Measurements from ENCODE around the gene MRPL30.
"Not testable (repeated sequence)": the region's sequence is repeated elsewhere in the genome, so short reads cannot be mapped to it uniquely, and the experiment has no call there.

Gene MRPL30

GRCh38 chr2:99180755-99181623, at the start of gene MRPL30, which contains the start of gene MITD1:
Gene MRPL30 (plus strand): TSS chr2:99181184. CDS start chr2:99186204, 5,020 bp downstream.
Gene MITD1 (minus strand): TSS chr2:99181058. CDS start chr2:99180981, 77 bp downstream.
- peak; percentile 95 to 97 (median 97) for DNase-seq

GRCh38 chr2:99135044-99135556, 45.9 kb upstream of the MRPL30 start:
- DNase-seq, result not testable (repeated sequence)

DNA sequence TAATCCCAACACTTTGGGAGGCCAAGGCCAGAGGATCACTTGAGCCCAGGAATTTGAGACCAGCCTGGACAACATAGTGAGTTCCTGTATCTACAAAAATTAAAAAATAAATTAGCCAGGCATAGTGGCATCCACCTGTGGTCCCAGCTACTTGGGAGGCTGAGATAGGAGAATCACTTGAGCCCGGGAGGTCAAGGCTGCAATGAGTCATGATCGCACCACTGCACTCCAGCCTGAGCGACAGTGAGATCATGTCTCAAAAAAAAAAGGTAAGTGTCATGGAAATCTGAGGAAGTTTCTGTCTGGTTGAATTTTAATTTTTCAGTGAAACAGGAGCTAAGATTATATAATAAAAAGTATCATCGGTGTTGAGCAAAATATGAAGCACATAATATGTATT, 42.0 kb upstream of the MRPL30 start:
- peak in 1 of 3 donors; percentile 23 for DNase-seq

DNA sequence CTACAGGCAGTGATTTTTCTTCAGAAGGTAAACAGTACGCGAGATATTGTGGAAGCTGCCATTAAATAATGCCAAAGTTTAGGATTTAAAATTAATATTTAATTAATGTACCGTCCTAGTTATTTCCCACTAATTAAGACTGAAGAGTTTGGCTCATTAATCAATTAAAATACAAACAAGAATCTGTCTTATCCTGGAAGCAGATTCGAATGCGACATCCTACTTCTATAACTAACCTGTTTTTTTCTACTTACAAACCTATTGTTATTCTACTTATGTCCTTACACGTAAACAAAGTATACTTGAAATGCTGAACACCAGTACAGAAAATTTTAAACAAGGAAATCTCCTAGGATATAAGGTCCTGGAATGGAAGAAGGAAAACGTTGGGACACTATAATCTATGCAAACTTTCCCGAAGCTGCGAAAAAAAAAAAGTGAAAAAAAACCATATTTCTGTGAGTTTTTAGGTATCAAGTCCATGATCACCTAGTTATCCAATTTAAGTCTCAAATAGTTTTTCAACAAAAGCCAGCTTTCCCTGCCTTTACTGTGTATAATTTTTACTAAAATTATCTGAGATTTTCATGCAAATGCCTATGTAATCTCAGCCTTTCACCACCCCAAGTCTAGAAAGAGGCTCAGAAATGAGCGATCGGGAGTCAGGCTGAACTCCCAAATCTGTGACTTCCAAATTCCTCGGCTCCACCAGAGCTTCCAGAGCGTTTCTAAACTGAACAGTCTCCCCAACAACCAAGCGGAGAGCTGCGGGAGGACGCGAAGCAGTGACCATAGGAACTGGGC, 40.7 kb upstream of the MRPL30 start:
- DNase-seq, result peak in 1 of 3 donors; percentile 35

- no peak for DNase-seq
These were observed 40.2 kb upstream of the MRPL30 start for GRCh38 chr2:99140860-99141109.

DNA sequence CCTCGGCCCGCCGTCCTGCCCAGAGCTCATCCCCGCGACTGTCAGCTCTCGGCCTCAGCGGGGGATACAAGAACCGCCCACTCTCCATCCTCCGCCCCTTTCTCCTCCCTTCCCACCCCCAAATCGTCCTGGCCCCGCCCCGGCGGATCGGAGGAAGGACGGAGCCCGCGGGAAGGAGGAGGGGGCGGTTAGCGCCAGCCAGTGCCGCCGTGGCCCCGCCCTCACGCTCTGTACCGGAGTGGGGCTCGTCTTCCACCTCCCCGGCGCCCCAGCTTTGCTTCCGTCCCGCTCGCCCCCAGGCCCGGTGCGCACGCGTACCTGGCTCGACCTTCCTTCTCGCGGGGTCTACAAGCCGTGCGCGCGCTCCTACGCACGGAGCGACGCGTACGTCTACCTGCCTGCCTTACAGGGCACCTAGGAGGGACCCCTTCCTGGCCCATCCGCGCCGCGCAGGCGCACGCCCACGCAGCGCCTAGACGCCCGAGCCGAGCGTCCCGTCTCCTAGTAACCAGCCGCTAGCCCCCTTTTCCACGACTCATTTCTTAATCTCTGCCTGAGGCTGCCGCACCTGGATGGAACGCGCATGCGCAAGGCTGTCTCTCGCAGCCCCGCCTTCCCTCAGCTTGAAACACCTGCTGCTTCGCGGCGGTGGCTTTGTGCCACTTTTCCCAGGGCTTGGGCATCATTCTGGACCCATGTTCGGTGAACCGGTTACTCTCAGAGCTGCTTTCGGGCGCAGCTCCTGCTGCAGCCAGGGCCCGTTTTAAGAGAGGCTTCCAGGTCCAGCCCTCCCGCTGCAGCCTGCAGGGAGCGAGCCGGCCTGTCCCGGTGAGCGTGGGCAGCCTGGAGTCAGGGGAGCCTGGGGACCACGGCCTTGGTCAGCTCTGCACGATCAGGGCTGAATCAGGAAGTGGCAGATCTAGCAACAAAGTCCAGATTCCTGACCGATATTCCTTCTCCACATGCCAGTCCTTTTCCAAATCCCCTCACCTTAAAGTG, 39.6 kb upstream of the MRPL30 start, which contains the start of gene C2orf15:
Gene C2orf15 (plus strand): TSS at position 598 of the 999 bp plus-strand sequence. CDS start 8,852 bp downstream, outside the sequence.
- peak; percentile 89 to 96 (median 95) for DNase-seq

- peak; percentile 54 to 86 (median 80) for DNase-seq
These were observed 30.3 kb upstream of the MRPL30 start for GRCh38 chr2:99150706-99151105.

- no peak for DNase-seq
These were observed 28.6 kb upstream of the MRPL30 start for GRCh38 chr2:99152199-99152895.

DNA sequence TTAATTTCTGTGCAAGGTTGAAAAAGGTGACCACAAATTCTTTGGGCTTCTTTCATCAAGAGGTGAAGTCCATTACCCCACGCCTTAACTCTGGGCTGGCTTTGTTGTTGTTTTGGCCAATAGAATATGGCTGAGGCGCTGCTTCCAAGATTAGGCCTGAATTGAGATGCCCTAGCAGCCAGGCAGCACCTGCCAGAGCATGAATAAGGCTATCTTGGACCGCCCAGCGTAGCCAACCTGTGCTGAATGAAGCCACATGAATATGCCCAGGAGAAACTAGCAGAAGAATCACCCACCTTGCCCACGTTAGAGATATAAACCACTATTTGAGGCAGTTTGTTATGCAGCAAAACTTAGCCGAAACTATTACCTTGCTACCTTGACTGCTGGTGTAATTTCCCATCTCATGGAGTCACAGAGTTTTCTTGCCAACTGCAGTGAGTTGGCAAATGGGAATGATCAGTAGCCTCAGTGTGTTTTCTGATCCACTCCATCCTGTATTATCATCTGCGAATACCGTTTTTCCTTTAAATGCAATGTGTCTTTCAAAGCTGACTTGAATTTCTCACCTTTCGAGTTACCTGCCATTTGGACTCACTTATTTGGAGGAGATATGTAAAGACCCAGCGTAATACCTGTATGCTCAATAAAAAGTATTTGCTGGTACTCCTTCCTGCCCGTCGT, 26.9 kb upstream of the MRPL30 start:
- DNase-seq, result no peak

- peak; percentile 87 to 94 (median 92) for DNase-seq
These were observed 26.1 kb upstream of the MRPL30 start, which contains the start of the genes LIPT1 and TSGA10 for GRCh38 chr2:99154643-99155536. Gene LIPT1 (plus strand): TSS chr2:99154967. CDS start chr2:99161958, 6,991 bp downstream. Gene TSGA10 (minus strand): TSS chr2:99154942. CDS start chr2:99109439, 45,503 bp downstream.

DNA sequence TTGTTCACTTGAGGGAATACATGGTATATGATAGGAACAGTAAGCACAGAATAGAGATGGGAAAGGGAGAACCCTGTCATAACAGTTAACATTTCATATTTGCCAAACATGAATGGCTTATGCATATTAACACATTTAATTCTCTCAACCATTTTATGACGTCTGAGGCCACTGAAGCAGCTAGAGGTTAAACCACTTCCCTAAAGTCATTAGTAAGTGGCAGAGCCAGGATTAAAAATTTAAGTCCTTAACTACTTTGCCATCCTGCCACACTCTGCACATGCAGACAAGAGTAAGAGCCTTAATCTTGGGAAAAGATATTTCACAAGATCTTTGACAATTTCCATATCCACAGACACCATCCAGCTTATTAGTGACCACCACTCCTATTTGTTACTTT, 24.1 kb upstream of the MRPL30 start:
- no peak for DNase-seq

- DNase-seq, result no peak
These were observed 22.4 kb upstream of the MRPL30 start for GRCh38 chr2:99158599-99158998.

DNA sequence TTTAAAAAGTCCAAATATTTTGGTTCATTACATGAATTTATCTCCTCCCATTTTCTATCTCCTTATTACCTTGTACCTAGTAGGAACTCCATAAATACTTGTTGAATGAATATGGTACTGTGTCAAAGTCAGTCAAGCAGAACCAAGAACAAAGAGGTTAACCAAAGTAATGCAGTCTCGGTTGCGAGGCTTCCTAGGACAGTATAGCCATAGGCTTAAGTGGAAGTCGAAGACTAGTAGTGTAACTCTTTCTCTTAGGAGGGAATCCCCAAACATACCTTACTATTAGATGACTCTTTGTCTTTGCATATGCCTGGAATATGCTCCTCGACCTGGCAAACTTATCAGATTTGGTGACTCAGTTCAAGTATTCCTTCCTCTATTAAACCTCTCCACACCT, 21.4 kb upstream of the MRPL30 start:
- DNase-seq, result no peak

GRCh38 chr2:99166218-99166617, 14.8 kb upstream of the MRPL30 start:
- DNase-seq, result no peak

GRCh38 chr2:99169534-99169933, 11.4 kb upstream of the MRPL30 start:
- DNase-seq, result no peak

- DNase-seq, result no peak
These were observed 9.4 kb upstream of the MRPL30 start for GRCh38 chr2:99171377-99172140.

DNA sequence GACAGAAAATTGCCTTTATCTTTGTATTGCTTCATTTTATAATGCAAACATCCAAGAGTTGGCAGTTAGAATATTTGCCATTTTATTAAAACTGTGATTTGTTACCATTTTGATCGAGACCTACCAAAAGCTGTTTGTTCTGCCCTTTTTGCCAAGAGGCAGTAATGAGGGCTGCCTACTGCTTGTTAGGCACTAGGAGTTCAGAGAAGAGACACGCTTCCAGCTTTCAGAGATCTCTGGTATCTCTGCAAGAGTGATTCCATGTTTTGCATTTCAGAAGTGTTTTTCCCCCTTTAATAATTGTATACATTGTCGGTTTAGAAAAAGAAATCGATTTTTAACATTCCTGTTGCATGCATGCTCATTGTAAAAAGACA, 628 bp downstream of the MRPL30 start:
- peak in 1 of 3 donors; percentile 4 for DNase-seq

GRCh38 chr2:99183025-99183424, 2.0 kb downstream of the MRPL30 start:
- no peak for DNase-seq

GRCh38 chr2:99184811-99185210, 3.8 kb downstream of the MRPL30 start:
- no peak for DNase-seq
